ENCODE results near the gene SSC5D.
A peak's percentile ranks its signal among the peaks of the same experiment; 100 is the strongest.

Gene SSC5D

GRCh38 chr19:55474269-55475265 lies 13.7 kb upstream of the SSC5D start:
- no peak for DNase-seq

DNA sequence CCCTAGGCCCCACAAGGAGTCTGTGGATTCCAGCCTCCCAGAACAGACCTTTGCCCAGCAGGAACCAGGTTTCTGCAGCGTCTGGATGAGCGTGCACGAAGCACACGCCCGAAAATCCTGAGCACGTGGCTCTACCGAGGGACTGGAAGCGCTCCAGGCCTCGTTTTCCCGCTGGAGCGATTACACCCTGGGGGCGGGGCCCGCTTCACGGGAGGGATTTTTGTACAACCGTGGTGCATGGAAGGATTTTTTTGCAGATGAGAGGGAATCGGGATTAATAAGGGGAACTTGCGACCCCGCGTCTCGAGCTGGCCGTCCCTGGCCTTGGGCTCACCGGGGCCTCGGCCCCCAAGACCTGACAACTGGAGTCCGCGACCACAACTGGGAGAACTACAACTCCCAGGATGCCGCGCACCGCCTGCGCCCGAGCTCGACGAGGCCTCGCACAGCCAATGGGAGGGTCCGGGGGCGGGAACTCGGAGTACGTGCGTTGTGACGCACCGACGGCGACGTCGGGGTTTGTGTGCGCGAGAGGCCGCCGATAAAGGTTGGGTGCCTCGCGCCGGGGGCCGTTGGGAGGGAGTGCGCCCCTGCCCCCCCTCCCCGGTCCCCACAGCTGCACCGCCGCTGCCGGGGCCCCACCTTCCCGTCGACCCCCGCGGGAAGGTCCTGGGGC lies 12.0 kb upstream of the SSC5D start, which contains the start of gene ZNF628:
Gene ZNF628 (plus strand): TSS at position 518 of the 676 bp plus-strand sequence. CDS start 3,294 bp downstream, outside the sequence.
- peak; percentile 87 for DNase-seq

GRCh38 chr19:55477905-55478304 lies 10.3 kb upstream of the SSC5D start:
- DNase-seq, result no peak

DNA sequence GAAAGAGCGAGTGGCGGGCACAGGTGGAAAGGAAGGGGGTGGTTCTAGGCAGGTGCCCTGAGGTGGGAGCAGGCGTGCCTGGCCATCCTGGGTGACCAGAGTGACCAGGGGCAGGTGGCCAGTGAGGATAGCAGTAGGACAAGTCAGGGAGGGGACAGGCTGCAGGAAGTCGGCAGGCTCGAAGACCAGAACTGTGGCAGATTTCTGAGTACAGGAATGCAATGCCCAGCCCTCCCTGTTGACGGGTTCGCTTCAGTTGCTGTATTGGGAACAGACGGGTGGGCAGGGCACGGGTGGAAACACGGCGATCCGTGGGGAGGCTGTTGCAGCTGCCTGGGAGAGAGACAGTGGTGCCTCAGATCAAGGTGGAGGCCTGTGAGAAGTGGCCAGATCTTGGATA lies 9.9 kb upstream of the SSC5D start:
- DNase-seq, result no peak

DNA sequence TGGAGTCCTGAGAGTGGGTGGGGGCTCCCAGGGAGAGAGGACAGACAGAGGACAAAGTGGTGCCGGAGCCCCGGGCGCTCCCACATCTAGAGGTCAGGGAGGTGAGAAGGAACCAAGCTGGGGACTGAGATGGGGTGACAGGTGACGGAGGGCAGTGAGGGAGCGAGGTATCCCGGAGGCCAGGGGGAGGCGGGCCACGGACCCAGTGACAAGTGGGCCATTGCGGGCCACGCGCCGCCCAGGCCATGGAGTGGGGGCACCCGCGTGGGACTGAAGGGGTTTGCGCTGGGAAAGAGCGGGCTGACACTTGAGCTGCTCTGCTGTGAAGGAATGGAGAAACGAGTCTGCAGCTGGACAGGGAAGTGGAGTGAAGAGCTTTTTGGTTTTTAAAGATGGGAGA lies 9.2 kb upstream of the SSC5D start:
- DNase-seq, result no peak

DNA sequence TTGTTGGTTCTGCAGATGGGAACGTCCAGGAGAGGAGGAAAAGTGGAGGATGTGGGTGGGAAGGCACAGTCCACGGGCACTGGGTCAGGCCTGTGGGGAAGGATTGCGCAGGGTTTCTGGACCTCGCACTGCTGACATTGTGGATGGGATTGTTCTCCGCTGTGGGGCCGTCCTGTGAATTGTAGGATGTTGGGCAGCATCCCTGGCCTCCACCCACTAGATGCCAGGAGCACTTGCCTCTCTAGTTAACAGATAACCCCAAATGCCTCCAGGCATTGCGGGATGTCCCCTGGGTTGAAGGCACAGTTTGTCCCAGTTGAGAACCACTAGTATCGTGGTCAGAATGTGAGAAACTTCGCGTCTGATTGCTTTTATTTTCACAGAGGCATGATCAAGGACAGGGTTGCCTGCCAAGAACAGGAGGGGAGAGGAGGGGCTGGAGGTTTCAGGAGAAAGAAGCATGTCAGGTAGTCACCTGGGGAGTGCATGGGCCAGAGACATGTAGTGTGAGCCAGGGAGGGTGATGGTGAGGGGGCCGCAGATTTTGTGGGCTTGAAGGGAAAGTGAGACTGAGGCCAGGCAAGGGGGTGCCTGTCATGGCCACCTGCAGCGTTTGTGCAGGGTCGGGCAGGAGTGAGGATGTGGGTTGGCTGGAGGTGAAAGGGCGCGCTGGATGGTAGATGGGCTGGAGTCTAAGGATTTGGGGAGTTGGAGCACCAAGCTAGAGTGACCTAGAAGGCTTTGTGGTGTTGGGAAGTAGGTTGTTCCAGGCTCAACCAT lies 8.6 kb upstream of the SSC5D start:
- no peak for DNase-seq

DNA sequence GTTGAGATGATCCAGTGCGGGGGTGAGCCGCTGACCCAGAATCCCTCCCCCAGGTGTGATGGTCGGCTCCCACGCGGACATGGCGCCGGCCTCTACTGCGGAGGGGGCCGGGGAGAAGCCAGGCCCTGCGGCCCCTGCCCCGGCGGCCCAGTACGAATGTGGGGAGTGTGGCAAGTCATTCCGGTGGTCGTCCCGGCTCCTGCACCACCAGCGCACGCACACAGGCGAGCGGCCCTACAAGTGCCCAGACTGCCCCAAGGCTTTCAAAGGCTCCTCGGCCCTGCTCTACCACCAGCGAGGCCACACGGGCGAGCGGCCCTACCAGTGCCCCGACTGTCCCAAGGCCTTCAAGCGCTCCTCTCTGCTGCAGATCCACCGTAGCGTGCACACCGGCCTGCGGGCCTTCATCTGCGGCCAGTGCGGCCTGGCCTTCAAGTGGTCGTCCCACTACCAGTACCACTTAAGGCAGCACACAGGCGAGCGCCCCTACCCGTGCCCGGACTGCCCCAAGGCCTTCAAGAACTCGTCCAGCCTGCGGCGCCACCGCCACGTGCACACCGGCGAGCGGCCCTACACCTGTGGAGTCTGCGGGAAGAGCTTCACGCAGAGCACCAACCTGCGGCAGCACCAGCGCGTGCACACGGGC lies 7.0 kb upstream of the SSC5D start:
- DNase-seq, result no peak

- no peak for DNase-seq
Observed at GRCh38 chr19:55481794-55482155, 6.5 kb upstream of the SSC5D start.

DNA sequence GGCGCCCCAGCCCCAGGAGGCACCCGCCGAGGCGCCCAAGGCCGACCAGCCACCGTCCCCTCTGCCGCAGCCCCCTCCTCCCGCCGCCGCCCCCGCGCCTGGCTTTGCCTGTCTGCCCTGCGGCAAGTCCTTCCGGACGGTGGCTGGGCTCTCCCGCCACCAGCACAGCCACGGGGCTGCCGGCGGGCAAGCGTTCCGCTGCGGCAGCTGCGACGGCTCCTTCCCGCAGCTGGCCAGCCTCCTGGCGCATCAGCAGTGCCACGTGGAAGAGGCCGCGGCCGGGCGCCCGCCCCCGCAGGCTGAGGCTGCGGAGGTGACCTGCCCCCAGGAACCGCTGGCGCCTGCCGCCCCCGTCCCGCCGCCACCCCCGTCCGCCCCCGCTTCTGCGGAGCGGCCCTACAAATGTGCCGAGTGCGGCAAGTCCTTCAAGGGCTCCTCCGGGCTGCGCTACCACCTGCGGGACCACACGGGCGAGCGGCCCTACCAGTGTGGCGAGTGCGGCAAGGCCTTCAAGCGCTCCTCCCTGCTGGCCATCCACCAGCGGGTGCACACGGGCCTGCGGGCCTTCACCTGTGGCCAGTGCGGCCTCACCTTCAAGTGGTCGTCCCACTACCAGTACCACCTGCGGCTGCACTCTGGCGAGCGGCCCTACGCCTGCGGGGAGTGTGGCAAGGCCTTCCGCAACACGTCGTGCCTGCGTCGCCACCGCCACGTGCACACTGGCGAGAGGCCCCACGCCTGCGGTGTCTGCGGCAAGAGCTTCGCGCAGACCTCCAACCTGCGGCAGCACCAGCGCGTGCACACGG lies 5.9 kb upstream of the SSC5D start:
- no peak for DNase-seq

DNA sequence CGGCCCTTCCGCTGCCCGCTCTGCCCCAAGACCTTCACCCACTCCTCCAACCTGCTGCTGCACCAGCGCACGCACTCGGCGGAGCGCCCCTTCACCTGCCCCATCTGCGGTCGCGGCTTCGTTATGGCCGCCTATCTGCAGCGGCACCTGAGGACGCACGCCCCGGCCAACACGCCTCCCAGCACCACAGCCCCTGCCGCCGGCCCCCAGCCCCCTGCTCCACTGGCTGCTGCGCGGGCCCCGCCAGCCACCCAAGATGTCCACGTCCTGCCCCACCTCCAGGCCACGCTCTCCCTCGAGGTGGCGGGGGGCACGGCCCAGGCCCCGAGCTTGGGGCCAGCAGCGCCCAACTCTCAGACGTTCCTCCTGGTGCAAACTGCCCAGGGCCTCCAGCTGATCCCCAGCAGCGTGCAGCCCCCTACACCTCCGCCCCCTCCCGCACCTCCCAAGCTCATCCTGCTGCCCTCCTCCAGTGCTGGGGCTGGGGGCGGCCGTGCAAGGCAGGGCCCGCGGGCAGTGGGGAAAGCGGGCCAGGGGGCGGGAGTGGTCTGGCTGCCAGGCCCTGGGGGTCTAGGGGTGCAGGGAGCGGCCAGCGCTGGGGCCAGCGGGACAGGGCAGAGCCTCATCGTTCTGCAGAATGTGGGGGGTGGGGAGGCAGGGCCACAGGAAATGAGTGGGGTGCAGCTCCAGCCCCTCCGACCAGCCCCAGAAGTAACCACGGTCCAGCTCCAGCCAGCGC lies 5.1 kb upstream of the SSC5D start:
- DNase-seq, result no peak

GRCh38 chr19:55483706-55484592 lies 4.3 kb upstream of the SSC5D start:
- no peak for DNase-seq

DNA sequence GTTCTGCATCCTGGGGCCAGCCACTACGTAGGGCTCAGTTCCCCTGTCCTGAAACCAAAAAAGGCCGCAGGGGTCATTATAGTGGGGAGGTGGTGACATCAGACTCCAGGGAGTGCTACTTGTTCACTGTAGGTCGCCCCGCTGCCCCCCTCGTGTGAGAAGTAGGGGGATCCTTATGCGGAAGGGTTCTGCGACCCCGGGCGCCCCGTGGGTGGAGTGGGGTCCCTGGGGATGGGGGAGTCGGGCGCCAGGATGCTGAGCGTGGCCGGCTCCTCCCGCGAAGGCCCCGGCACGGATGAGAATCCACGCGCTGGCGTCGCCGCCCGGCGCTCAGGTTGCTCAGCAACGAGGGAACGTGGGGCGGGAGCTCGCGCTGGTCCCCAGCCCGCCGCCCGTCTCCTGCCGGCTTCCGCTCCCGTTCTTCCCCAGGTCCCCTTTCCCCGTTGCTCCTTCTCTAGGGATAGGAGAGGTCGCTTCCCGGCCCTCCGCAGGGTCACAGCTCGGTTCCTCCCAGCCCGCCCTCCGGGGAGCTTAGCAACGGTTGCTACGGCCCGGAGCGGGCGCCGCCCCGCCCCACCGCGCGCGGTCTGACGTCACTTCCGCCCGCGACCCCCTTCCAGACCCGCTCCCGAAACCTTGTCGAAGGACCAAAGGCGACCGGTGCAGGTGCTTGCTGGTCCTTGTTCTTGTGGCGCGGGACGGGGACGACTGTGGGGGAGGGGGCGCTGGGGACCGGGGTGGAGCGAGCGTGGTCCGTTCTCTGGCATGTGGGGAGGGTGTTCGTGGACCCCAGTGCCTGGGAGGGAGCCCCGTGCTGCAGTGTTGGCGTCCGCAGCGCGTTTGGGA lies 3.4 kb upstream of the SSC5D start, which contains the start of gene NAT14:
Gene NAT14 (plus strand): TSS at position 596 of the 846 bp plus-strand sequence. CDS start 521 bp downstream, outside the sequence.
- peak; percentile 50 for DNase-seq

GRCh38 chr19:55485439-55486011 lies 2.7 kb upstream of the SSC5D start:
- no peak for DNase-seq

GRCh38 chr19:55486043-55486970 lies 1.9 kb upstream of the SSC5D start:
- no peak for DNase-seq

DNA sequence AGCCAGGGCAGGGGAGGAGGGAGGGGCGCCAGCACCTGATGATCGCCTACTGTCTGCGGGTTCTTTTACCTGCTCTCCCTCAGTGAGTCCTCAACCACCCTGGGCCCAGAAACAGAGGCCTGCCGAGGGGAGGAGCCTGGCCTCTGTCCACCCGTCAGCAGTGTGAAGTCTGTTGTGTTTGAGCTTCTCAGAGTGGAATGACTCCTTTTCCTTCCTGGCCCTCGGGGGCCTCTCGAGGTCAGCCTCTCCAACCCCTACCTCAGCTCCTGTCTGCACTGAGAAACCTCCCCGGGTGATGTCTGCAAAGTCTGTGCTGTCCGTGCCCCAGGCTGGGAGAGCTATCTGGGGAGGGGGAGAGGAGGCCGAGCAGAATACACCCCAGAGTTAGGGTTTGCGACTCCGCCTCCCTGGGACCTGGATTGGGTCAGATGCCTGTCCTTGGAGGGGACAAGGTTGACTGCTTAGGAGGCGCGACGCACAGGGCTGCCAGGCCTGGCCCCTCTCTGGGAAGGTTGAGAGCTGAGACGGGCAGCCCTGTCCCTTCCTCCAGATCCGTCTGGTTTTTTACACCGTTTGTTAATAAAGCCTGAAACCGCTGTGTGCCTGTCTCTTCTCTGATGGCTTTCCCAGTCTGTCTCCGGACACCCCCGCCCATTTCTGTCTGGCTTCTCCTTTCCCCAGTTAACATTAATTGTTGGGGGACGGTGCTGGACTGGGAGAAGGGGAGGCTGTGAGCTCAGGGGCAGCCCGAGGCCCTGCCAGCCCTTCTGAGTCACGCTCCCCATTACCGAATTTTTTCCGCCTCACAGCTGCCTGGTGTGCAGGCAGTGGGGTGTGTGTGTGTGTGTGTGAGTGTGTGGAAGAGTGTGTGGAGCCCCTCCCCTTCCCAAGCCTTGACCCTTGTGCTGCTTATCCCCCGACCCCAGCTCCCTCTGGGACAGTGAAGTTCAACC lies 989 bp upstream of the SSC5D start:
- no peak for DNase-seq

Measured in NCI-H510A treated with DMSO at 0.1 percent for 48 hours (cell line).